Lower leg skin (tissue), 4 donors: Measurements from ENCODE around the gene TBXAS1. TPM values are rescaled to one million over a fixed set of nuclear protein-coding genes. Genes with fewer than 3 reads are reported as not detected.
A peak's percentile ranks its signal among the peaks of the same experiment; 100 is the strongest.

Experiments used
- DNase-seq, 2 donors: peaks; one replicate each; pipeline ENCODE4 v3.0.0-alpha.2; 2019; ENCODE audit warnings: low spot score in 2 of 2
- H3K4me3 ChIP-seq: fragments of 200-600 bp; sonication (generic); 2 replicates; pipeline ENCODE4 v1.5.1; 2017; ENCODE audit warnings: mild to moderate bottlenecking, low read depth; ENCODE audit not compliant: poor library complexity, severe bottlenecking
- CTCF ChIP-seq, 3 donors: fragments of 450-650 bp; IDR thresholded peaks; one replicate each; pipeline ENCODE4 v1.5.1; 2016; ENCODE audit warnings: antibody characterized with exemption in 3 of 3, mild to moderate bottlenecking in 3 of 3, moderate library complexity in 2 of 3
- POLR2A ChIP-seq, 2 donors: fragments of 450-650 bp; IDR thresholded peaks; one replicate each; pipeline ENCODE4 v1.6.1; 2016 to 2017; ENCODE audit warnings: antibody characterized with exemption in 2 of 2, mild to moderate bottlenecking in 1 of 2, moderate library complexity in 1 of 2
- WGBS, 2 donors: methylation state at CpG; one replicate each; pipeline ENCODE4 v1.1.5; 2018; 5-methylcytosine and 5-hydroxymethylcytosine counted together
- intact Hi-C: fragments of 100-400 bp; cut with DNase I; formaldehyde crosslinking; loops from one replicate; pipeline ENCODE4 v1.15.0; 2023; ENCODE audit warnings: low total_unique reads
- total RNA-seq, 4 donors: library from RNA; depleted of rRNA; stranded (reverse); fragments of >200 nt; gene quantifications; one replicate each; pipeline ENCODE4 v1.1.0, GENCODE V29; 2016

The TBXAS1 gene
- total RNA-seq, 4 donors from 2014 or later = 0.91 to 9.9 (median 2.4) TPM

DNA sequence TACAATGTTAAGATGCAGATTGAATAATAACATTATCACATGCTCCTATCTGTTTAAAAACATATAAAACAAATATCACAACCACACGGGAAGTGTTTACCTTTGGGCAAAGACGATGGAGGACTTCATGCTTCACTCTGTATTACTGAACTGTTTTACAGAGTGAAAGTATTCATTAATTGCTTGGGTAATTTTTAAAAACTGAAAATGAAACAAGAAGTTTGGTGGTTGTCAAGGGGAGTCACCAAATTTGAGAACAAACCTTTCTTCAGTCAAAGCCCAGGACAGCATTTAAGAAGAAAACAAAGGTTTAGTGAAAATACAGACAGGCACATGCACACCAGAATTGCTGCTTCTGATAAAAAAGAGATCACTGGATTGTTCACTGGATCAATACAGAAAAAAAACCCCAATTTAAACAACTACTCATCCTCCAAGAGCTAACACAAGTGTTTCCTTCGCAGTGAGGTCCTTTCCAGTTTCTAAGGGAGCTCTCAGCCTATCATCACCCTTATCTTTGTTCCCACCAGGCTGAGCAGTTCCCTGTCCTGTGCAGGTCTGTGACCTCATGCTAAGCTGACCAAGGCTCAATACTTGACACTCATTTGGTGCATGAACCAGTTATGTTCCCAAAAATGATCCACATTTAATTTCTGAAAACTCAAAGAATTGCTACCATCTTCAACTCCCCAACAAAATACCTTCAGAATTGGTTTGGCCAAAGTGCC, 224.9 kb downstream of the TBXAS1 start:
- no peak for DNase-seq
- intact Hi-C loops = no loop called here
- WGBS, 2 donors = 85 to 89% methylated on average over 3 of the region's 3 CpGs
- no peak overlapping the region for H3K4me3 ChIP-seq
- TF ChIP-seq CTCF (IDR thresholded peaks at IDR 0.05) = no peak
- no peak for TF ChIP-seq POLR2A (IDR thresholded peaks at IDR 0.05)

DNA sequence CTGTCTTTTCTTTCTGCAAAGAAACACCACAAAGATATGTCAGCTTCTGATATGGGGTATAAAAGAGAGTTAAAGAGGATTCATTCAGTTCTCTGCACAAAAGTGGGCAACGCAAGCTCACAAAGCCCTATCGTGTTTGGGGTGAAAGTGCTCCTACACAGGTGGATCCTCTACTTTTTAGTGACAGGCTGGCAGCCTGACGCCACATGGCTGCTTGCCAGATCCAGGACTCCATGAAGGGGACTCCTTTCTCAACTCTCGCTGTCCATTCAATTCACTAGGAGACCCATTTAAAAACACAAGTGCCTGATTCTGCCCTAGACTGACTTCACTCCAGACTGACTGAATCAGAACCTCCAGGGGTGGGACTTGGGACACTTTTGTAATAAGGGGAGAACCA, 225.7 kb downstream of the TBXAS1 start:
- no peak overlapping the region for H3K4me3 ChIP-seq
- intact Hi-C loops = no loop called here
- 90 to 91% methylated on average over 4 of the region's 4 CpGs for WGBS, 2 donors
- no peak for DNase-seq
- TF ChIP-seq POLR2A (IDR thresholded peaks at IDR 0.05) (no peak), CTCF (IDR thresholded peaks at IDR 0.05) (no peak)

DNA sequence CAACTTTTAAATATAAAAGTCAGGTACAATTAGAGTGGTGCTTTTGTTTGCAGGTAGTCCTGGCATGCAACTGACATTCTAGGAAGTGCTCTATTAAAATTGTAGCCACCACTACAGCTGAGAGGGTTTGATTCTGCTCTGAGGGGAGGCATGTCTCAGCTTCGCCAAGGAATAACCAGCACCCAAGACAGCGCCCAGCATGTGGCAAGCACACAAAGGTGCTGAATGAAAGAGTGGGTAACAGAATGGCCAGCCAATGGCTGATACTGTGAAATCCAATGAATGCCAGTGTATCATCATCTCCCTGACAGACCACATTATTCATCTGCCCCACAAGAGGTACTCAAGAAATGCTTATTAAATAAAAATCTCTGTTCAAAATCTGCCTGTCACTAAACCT, 226.8 kb downstream of the TBXAS1 start:
- H3K4me3 ChIP-seq = no peak overlapping the region
- no peak for TF ChIP-seq POLR2A (IDR thresholded peaks at IDR 0.05)
- TF ChIP-seq CTCF (IDR thresholded peaks at IDR 0.05) = no peak
- WGBS, 2 donors = 90 to 93% methylated on average over 2 of the region's 2 CpGs
- DNase-seq = no peak
- intact Hi-C loops = no loop called here

GRCh38 chr7:140056431-140057142, 227.5 kb downstream of the TBXAS1 start:
- TF ChIP-seq POLR2A (IDR thresholded peaks at IDR 0.05) (no peak), CTCF (IDR thresholded peaks at IDR 0.05) (no peak)
- intact Hi-C loops = no loop called here
- no peak overlapping the region for H3K4me3 ChIP-seq
- 90 to 92% methylated on average over 5 of the region's 5 CpGs for WGBS, 2 donors
- peak in 1 of 2 donors; percentile 61 for DNase-seq

GRCh38 chr7:140057143-140057535, 228.1 kb downstream of the TBXAS1 start:
- intact Hi-C loops = no loop called here
- WGBS, 2 donors = 91 to 97% methylated on average over 3 of the region's 3 CpGs
- TF ChIP-seq CTCF (IDR thresholded peaks at IDR 0.05) = no peak
- TF ChIP-seq POLR2A (IDR thresholded peaks at IDR 0.05) = no peak
- no peak overlapping the region for H3K4me3 ChIP-seq
- peak in 1 of 2 donors; percentile 20 for DNase-seq
